ENCODE results near the gene LKAAEAR1.
A peak's percentile ranks its signal among the peaks of the same experiment; 100 is the strongest.

LKAAEAR1 gene

DNA sequence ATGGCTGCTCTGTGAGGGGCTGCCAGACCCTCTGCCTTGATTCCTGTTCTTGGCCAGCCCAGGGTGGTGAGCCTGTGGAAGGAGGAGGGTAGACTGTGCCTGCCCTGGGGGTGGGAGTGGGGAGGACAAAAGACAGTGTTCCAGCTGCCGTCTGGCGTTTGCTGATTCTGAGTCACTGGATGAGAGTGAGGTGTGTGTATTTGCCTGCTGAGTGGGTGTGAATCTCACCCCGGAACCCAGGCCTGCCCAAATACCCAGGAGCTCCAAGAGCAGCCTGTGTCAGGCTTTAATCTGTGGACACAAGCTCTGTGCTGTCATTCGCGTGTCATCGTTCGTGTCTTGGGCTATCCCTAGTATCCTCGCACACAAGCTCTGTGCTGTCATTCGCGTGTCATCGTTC lies 2.6 kb upstream of the LKAAEAR1 start:
- Histone ChIP-seq H3K4me3 (ENCODE audit: insufficient read depth, low read depth, low read length, poor library complexity, severe bottlenecking) (no peak overlapping the region), H3K4me1 (ENCODE audit: control insufficient read depth, insufficient read depth, low read length, poor library complexity, severe bottlenecking) (peaks cover 20% of the 10 kb centered on the region), H3K27ac (ENCODE audit: insufficient read depth, low read length, poor library complexity, severe bottlenecking) (no peak overlapping the region), H3K9me3 (ENCODE audit: control insufficient read depth, low read length) (peaks cover 5% of the 10 kb centered on the region), H3K36me3 (ENCODE audit: control insufficient read depth, insufficient read depth, low read length) (no peaks in the 10 kb centered on the region), H3K27me3 (replicated peaks; ENCODE audit: control insufficient read depth, insufficient read depth, low read length, poor library complexity, severe bottlenecking) (no peaks in the 10 kb centered on the region)
- no peak for DNase-seq

DNA sequence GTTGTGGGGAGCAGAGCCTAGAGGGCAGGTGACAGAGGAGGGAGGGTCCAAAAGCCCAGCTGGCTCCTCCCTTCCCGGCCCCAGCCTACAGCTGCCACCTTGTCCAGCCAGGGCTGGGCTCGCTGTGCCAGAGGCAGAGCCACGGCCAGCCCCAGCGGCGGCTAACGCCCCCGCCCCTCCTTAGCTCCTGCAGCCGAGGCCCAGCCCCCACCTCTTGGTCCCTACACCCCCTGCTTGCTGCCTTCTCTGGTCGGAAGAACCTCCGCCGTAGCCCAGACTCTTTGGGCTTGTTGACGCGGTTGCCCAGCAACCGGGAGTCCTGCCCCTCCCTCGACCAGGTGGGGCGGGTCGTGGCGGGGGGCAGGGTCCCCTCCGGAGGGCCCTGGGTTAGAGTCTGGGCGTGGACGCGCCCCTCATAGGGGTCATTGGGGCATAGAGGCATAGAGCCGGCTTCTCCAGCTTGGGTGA lies 521 bp upstream of the LKAAEAR1 start:
- Histone ChIP-seq H3K4me3 (ENCODE audit: insufficient read depth, low read depth, low read length, poor library complexity, severe bottlenecking) (no peak overlapping the region), H3K4me1 (ENCODE audit: control insufficient read depth, insufficient read depth, low read length, poor library complexity, severe bottlenecking) (peaks cover 28% of the 10 kb centered on the region), H3K36me3 (ENCODE audit: control insufficient read depth, insufficient read depth, low read length) (no peaks in the 10 kb centered on the region), H3K27me3 (replicated peaks; ENCODE audit: control insufficient read depth, insufficient read depth, low read length, poor library complexity, severe bottlenecking) (no peaks in the 10 kb centered on the region), H3K27ac (ENCODE audit: insufficient read depth, low read length, poor library complexity, severe bottlenecking) (no peak overlapping the region), H3K9me3 (ENCODE audit: control insufficient read depth, low read length) (peaks cover 5% of the 10 kb centered on the region)
- DNase-seq = no peak

DNA sequence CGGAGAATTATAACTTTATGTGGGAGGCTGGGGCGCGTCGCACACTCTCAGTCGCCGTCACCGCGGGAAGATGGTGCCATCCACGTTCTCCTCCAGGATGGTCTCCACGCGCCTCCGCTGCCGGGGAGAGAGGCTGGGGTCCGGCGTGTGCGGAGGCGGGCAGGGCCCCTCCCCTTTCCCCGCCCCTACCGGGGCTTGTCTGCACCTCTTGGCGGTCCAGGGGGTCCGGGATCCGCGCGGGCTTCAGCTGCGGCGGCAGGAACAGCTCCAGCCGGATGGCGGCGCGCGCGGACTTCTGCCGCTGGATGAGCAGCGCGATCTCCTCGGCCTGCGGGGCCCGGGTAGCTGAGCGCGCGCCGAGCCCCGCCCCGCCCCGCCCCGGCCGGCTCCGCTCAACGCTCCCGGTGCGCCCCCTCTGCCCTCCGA lies 807 bp downstream of the LKAAEAR1 start:
- Histone ChIP-seq H3K4me1 (ENCODE audit: control insufficient read depth, insufficient read depth, low read length, poor library complexity, severe bottlenecking) (peaks cover 31% of the 10 kb centered on the region), H3K27ac (ENCODE audit: insufficient read depth, low read length, poor library complexity, severe bottlenecking) (no peak overlapping the region), H3K9me3 (ENCODE audit: control insufficient read depth, low read length) (peaks cover 5% of the 10 kb centered on the region), H3K36me3 (ENCODE audit: control insufficient read depth, insufficient read depth, low read length) (no peaks in the 10 kb centered on the region), H3K27me3 (replicated peaks; ENCODE audit: control insufficient read depth, insufficient read depth, low read length, poor library complexity, severe bottlenecking) (no peaks in the 10 kb centered on the region), H3K4me3 (ENCODE audit: insufficient read depth, low read depth, low read length, poor library complexity, severe bottlenecking) (peak overlapping the region; percentile 55)
- peak; percentile 28 to 54 (median 41) for DNase-seq

DNA sequence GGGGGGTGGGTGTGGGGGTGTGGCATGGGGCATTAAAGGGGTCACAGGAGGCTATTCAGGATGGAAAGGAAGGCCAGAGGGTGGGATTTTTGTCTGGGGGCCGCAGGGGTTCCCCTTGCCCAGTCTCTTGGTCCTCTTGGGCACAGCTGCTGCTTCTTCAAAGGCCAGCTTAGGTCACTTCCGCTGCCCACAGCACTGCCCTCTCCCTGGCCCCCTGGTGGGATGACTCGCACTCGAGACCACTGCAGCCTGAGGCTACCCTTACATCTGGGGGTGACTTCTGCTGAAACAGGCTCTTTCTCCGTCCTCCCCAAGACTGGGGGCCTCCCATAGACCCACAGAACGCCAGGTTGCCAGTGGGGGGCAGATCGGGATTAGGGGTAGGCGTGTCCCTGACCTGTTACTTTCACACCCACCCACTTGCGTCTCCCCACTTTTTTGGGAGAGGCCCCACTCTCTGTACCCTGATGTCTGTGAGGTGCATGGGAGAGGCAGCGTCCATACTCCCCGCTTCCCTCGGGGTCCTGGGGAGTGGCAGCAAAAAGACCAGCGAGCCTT lies 1.3 kb downstream of the LKAAEAR1 start:
- peaks cover 4% of the 10 kb centered on the region for H3K9me3 ChIP-seq (ENCODE audit: control insufficient read depth, low read length)
- H3K36me3 ChIP-seq (ENCODE audit: control insufficient read depth, insufficient read depth, low read length) = no peaks in the 10 kb centered on the region
- DNase-seq = no peak
- H3K27ac ChIP-seq (ENCODE audit: insufficient read depth, low read length, poor library complexity, severe bottlenecking) = no peak overlapping the region
- peaks cover 36% of the 10 kb centered on the region for H3K4me1 ChIP-seq (ENCODE audit: control insufficient read depth, insufficient read depth, low read length, poor library complexity, severe bottlenecking)
- peak overlapping the region; percentile 55 for H3K4me3 ChIP-seq (ENCODE audit: insufficient read depth, low read depth, low read length, poor library complexity, severe bottlenecking)
- no peaks in the 10 kb centered on the region for H3K27me3 ChIP-seq (replicated peaks; ENCODE audit: control insufficient read depth, insufficient read depth, low read length, poor library complexity, severe bottlenecking)

DNA sequence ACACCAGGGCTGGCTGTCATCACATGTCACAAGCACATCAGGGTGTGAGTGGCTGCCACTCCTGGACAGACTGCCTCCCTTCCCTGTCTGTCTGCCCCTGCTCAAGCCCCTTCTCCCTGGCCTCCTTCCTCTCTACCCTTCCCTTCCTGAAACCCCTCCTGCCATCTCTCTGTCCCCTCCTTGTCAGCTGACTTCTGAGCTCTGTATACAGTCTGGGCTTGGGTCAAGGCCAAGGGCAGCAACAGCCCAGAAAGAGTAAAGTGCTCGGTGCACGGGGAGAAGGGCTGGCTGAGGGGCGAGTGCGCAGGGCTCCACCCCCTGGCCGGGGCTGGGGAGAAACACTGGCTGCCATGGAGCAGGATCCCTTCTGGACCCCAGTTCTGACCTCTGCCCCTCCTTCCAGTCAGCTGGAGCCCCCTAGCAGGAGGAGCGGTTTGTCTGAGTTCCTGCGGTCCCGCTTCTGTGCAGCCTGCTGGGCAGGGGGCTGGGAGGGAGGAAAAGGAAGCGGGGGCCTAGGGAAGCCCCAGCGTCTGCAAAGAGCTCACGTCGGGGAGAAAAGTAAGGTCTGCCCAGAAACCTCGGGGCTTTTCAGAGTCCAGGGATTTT lies 2.0 kb downstream of the LKAAEAR1 start:
- peaks cover 40% of the 10 kb centered on the region for H3K4me1 ChIP-seq (ENCODE audit: control insufficient read depth, insufficient read depth, low read length, poor library complexity, severe bottlenecking)
- H3K4me3 ChIP-seq (ENCODE audit: insufficient read depth, low read depth, low read length, poor library complexity, severe bottlenecking) = no peak overlapping the region
- no peak for DNase-seq
- H3K27me3 ChIP-seq (replicated peaks; ENCODE audit: control insufficient read depth, insufficient read depth, low read length, poor library complexity, severe bottlenecking) = no peaks in the 10 kb centered on the region
- H3K9me3 ChIP-seq (ENCODE audit: control insufficient read depth, low read length) = no peaks in the 10 kb centered on the region
- H3K36me3 ChIP-seq (ENCODE audit: control insufficient read depth, insufficient read depth, low read length) = no peaks in the 10 kb centered on the region
- H3K27ac ChIP-seq (ENCODE audit: insufficient read depth, low read length, poor library complexity, severe bottlenecking) = peak overlapping the region; percentile 0

DNA sequence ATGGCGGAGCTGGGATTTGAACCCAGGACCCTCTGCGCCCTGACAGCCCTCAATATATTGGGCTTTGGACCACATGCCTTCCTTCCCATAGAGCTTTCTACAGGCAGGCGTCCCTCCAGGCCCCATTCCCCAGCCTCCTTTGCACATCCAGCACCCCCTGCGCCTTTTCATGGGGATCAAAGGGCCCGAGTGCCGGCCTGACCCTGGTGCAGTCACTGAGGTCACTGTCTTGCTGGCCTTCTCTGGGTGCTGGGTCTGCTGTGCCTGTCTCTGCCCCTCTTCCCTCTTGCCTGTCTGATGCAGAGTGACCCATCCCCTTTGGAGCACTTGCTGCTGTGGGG lies 2.6 kb downstream of the LKAAEAR1 start:
- no peak for DNase-seq
- H3K4me1 ChIP-seq (ENCODE audit: control insufficient read depth, insufficient read depth, low read length, poor library complexity, severe bottlenecking) = peaks cover 47% of the 10 kb centered on the region
- H3K36me3 ChIP-seq (ENCODE audit: control insufficient read depth, insufficient read depth, low read length) = no peaks in the 10 kb centered on the region
- H3K27me3 ChIP-seq (replicated peaks; ENCODE audit: control insufficient read depth, insufficient read depth, low read length, poor library complexity, severe bottlenecking) = no peaks in the 10 kb centered on the region
- H3K4me3 ChIP-seq (ENCODE audit: insufficient read depth, low read depth, low read length, poor library complexity, severe bottlenecking) = no peak overlapping the region
- H3K9me3 ChIP-seq (ENCODE audit: control insufficient read depth, low read length) = no peaks in the 10 kb centered on the region
- H3K27ac ChIP-seq (ENCODE audit: insufficient read depth, low read length, poor library complexity, severe bottlenecking) = no peak overlapping the region

DNA sequence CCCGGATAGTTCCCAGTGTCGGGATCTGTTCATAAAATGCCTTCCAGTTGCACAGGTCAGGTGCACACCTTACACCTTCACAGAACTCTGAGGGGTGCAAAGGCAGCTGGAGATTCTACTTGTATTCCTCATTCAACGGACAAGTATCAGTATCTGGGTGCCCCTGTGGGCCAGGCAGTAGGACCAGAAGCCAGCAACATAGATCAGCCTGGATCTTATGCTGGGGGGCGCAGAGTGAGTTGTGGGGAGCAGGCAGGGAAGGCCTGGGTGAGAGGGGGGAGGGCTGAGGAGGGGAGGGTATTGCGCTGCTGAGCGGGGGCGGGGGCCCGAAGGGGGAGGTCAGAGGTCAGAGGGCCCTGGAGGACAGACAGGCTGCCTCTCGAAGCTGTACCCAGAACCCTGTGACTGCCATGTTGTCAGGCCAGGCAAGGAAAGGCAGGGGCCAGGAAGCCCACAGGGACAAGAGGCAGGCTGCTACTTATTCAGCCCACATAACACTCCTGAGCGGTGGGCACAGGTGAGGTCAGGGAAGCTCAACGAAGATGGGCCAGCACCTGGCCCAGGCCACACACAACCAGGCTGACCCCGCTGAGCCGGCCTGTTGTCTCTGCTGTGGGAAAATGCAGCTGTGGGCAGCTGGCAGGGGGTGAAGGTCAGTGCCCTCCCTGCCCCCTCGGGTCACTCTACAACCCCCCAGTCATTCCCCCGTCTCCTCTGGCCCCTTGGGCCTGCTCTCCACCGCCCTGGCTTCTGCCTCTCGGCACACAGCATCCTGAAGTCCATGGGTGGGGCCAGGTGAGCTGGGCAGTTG lies 3.2 kb downstream of the LKAAEAR1 start:
- DNase-seq = no peak
- H3K4me1 ChIP-seq (ENCODE audit: control insufficient read depth, insufficient read depth, low read length, poor library complexity, severe bottlenecking) = peaks cover 51% of the 10 kb centered on the region
- no peak overlapping the region for H3K4me3 ChIP-seq (ENCODE audit: insufficient read depth, low read depth, low read length, poor library complexity, severe bottlenecking)

DNA sequence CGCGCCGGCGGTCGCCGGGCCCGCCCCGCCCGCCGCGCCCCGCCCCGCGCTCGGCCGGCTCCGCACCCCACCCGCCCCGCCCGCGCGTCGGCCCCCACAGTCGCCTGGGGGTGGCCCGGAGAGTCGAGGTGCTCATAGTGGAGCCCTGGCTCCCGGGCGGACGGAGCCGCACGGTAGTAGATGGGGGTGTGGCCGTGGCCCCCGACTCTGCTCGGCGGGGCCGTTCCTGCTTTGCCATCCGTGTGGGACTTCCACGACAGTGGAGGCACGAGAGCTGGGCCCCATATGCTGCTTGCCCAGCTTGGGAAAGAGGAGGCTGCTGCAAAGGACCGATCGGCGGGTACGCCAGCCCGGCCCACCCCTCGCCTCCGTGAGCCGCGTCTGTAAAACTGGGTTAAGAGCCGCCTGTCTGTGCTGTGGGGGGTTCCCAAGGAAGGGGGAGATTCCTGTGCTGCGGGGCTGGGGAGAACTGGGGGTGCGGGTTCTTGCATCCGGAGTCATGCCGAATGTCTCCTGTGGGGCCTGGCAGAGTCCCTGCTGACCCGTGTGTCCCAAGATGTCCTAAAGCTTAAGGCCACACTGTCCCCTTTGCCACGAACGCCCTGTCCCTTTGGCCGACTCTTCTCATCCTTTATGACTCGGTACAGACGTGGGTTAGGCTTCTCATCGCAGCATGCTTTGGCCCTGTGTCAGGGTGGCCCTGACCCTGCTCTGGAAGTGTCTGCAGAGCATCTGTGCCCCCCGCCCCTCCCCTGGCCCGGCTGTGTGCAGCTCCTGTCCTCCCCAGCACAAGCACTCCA lies 4.0 kb downstream of the LKAAEAR1 start, which contains the start of gene OPRL1:
TSS of gene OPRL1 (plus strand) at position 70 of the 800 bp plus-strand sequence. CDS start 12,639 bp downstream, outside the sequence.
- Histone ChIP-seq H3K4me3 (ENCODE audit: insufficient read depth, low read depth, low read length, poor library complexity, severe bottlenecking) (peak within 1 kb of the TSS; percentile 85), H3K4me1 (ENCODE audit: control insufficient read depth, insufficient read depth, low read length, poor library complexity, severe bottlenecking) (peaks cover 51% of the 10 kb centered on the region), H3K27ac (ENCODE audit: insufficient read depth, low read length, poor library complexity, severe bottlenecking) (peak within 1 kb of the TSS; percentile 82), H3K36me3 (ENCODE audit: control insufficient read depth, insufficient read depth, low read length) (peaks cover 11% of the 10 kb centered on the region), H3K9me3 (ENCODE audit: control insufficient read depth, low read length) (no peaks in the 10 kb centered on the region), H3K27me3 (replicated peaks; ENCODE audit: control insufficient read depth, insufficient read depth, low read length, poor library complexity, severe bottlenecking) (no peaks in the 10 kb centered on the region)
- DNase-seq = peak; percentile 57 to 65 (median 60)

More for the DNA sequence above, 3.2 kb downstream of the LKAAEAR1 start:
- peaks cover 4% of the 10 kb centered on the region for H3K36me3 ChIP-seq (ENCODE audit: control insufficient read depth, insufficient read depth, low read length)
- H3K9me3 ChIP-seq (ENCODE audit: control insufficient read depth, low read length) = no peaks in the 10 kb centered on the region
- no peaks in the 10 kb centered on the region for H3K27me3 ChIP-seq (replicated peaks; ENCODE audit: control insufficient read depth, insufficient read depth, low read length, poor library complexity, severe bottlenecking)
- H3K27ac ChIP-seq (ENCODE audit: insufficient read depth, low read length, poor library complexity, severe bottlenecking) = peak overlapping the region; percentile 82

DNA sequence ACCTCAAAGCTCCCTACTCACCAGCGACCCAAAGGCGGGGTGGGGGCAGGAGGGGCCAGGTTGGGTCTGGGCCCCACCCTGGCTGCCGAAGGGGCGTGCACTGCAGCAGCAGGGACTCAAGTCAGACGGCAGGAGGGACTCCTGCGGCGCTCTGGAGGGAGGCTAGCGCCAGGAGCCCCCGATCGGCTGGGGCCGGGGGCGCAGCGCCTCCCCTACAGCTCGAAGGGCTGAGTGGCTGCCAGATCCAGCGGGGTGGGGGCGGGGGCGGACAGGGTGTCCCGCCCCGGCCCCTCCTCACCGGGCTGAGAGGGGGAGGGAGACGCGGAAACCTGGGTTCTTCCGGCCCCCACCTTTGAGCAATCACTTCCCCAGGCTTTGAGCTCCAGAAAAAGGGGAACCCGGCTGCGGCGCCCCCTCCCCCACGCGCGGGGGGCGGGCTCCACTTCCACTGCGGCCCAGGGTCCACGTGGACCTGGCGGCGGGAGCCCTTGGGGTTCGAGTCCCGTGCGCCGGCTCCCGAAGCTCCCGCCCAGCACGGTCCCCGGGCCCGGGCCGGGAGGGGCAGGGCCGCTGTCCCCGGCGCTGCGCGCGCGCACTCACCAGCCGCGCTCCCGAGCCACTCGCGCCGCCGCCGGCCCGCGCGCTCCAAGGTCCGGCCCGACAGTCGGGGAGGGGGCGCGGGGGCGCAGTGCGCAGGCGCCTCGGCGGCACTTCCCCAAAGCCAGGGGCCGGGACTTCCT lies 4.8 kb downstream of the LKAAEAR1 start, which contains the start of gene RGS19:
TSS of gene RGS19 (minus strand) at position 246 of the 740 bp plus-strand sequence. CDS start 2,632 bp downstream, outside the sequence.
- H3K4me3 ChIP-seq (ENCODE audit: insufficient read depth, low read depth, low read length, poor library complexity, severe bottlenecking) = peak within 1 kb of the TSS; percentile 85
- H3K36me3 ChIP-seq (ENCODE audit: control insufficient read depth, insufficient read depth, low read length) = peaks cover 18% of the 10 kb centered on the region
- H3K4me1 ChIP-seq (ENCODE audit: control insufficient read depth, insufficient read depth, low read length, poor library complexity, severe bottlenecking) = peaks cover 46% of the 10 kb centered on the region
- peak within 1 kb of the TSS; percentile 82 for H3K27ac ChIP-seq (ENCODE audit: insufficient read depth, low read length, poor library complexity, severe bottlenecking)
- H3K27me3 ChIP-seq (replicated peaks; ENCODE audit: control insufficient read depth, insufficient read depth, low read length, poor library complexity, severe bottlenecking) = no peaks in the 10 kb centered on the region
- H3K9me3 ChIP-seq (ENCODE audit: control insufficient read depth, low read length) = no peaks in the 10 kb centered on the region
- peak; percentile 57 to 66 (median 63) for DNase-seq

Data from effector memory CD4-positive, alpha-beta T cell (primary cell).